Superior temporal gyrus (tissue), 1 donor: ENCODE measurements around the gene APOE.
A peak's percentile ranks its signal among the peaks of the same experiment; 100 is the strongest.
"Not testable (repeated sequence)": the region's sequence is repeated elsewhere in the genome, so short reads cannot be mapped to it uniquely, and the experiment has no call there.

ENCODE experiments used
- DNase-seq: peaks from one replicate; pipeline ENCODE4 v3.0.0-alpha.2; 2016; ENCODE audit errors: extremely low spot score

APOE gene

DNA sequence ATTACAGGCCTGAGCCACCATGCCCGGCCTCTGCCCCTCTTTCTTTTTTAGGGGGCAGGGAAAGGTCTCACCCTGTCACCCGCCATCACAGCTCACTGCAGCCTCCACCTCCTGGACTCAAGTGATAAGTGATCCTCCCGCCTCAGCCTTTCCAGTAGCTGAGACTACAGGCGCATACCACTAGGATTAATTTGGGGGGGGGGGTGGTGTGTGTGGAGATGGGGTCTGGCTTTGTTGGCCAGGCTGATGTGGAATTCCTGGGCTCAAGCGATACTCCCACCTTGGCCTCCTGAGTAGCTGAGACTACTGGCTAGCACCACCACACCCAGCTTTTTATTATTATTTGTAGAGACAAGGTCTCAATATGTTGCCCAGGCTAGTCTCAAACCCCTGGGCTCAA lies 4.2 kb downstream of the APOE start:
- DNase-seq: no peak

DNA sequence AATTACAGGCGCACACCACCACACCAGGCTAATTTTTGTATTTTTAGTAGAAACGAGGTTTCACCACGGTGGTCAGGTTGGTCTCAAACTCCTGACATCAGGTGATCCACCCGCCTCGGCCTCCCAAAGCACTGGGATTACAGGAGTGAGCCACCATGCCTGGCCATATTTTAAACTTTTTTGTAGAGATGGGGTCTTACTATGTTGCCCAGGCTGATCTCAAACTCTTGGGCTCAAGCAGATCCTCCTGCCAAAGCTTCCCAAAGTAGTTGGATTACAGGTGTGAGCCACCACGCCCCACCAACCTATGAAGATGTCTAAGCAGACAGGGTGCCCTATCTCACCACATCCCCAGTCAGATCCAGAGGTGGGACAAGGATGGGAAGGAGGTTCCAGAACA lies 6.3 kb downstream of the APOE start:
- not testable (repeated sequence) for DNase-seq

DNA sequence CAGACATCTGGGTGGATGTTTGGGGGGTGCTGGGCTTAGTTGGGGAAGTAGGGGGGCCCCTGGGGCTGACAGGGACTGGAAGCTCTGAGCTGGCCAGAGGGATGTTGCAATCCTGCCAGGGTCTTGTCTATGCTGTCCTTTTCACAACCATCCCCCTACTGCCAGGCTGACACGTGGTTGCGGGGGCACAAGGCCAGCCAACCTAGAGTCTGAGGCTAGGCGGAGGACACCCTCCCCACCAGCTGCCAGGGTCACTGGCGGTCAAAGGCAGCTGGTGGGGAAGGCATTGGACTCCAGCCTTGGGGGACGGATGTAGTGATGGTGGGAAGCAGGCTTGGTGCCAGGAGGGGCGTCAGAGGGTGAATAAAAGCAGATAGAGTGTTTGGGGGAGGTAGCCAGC lies 7.3 kb downstream of the APOE start:
- peak; percentile 75 for DNase-seq

DNA sequence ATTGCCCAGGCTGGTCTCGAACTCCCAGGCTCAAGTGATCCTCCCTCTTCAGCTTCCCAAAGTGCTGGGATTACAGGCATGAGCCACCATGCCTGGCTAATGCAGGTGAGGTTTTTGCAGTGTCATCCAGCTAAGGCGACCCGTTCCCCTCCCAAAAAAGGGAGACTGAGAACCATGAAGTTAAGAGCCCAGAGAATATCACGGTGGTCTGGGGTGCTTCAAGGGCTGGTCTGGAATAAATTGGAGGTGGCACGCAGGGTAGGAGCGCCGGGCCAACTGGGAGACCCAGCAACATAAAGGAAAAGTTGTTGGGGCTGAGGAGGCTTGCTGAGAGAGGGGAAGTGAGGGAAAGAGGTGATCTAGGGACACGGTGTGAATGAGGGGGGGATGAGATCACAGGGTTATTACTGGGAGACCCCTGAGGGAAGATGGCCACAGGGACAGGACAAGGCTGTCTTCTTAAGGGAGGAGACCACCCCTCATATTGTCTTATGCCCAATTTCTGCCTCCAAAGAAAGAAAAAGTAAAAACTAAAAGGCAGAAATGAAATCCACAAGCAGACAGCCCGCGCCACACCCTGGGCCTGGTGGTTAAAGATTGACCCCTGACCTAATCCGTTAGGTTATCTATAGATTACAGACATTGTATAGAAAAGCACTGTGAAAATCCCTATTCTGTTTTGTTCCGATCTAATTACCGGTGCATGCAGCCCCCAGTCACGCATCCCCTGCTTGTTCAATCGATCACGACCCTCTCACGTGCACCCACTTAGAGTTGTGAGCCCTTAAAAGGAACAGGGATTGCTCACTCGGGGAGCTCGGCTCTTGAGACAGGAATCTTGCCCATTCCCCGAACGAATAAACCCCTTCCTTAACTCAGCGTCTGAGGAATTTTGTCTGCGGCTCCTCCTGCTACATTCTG lies 8.2 kb downstream of the APOE start:
- not testable (repeated sequence) for DNase-seq

DNA sequence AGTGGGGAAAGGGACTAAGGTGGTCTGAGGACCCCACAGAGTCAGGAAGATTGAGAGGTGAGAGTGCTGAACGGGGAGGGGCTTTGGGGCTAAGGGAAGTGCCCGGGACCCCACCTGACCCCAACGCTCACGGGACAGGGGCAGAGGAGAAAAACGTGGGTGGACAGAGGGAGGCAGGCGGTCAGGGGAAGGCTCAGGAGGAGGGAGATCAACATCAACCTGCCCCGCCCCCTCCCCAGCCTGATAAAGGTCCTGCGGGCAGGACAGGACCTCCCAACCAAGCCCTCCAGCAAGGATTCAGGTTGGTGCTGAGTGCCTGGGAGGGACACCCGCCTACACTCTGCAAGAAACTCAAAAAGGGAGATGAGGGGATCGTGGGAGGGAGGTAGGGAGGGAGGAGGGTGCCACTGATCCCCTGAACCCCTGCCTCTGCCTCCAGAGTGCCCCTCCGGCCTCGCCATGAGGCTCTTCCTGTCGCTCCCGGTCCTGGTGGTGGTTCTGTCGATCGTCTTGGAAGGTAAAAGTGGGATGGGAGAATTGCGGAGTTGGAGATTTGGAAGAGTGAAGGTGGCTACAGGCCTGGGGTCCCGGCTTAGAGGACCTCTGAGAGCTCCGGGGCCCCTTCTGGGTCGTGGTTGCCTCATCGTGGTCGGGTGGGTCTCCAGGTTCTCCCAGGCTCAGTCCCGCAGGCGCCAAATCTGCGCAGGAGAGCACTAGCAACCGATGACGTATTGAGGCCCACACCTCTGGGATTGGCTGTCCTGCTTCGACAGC lies 9.0 kb downstream of the APOE start, which contains the start of gene APOC1:
APOC1 (plus strand) TSS at position 176 of the 774 bp plus-strand sequence; CDS start at position 460, 284 bp downstream.
- peak; percentile 90 for DNase-seq

DNA sequence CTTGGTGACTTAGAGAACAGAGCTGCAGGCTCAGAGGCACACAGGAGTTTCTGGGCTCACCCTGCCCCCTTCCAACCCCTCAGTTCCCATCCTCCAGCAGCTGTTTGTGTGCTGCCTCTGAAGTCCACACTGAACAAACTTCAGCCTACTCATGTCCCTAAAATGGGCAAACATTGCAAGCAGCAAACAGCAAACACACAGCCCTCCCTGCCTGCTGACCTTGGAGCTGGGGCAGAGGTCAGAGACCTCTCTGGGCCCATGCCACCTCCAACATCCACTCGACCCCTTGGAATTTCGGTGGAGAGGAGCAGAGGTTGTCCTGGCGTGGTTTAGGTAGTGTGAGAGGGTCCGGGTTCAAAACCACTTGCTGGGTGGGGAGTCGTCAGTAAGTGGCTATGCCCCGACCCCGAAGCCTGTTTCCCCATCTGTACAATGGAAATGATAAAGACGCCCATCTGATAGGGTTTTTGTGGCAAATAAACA lies 18.7 kb downstream of the APOE start:
- no peak for DNase-seq

DNA sequence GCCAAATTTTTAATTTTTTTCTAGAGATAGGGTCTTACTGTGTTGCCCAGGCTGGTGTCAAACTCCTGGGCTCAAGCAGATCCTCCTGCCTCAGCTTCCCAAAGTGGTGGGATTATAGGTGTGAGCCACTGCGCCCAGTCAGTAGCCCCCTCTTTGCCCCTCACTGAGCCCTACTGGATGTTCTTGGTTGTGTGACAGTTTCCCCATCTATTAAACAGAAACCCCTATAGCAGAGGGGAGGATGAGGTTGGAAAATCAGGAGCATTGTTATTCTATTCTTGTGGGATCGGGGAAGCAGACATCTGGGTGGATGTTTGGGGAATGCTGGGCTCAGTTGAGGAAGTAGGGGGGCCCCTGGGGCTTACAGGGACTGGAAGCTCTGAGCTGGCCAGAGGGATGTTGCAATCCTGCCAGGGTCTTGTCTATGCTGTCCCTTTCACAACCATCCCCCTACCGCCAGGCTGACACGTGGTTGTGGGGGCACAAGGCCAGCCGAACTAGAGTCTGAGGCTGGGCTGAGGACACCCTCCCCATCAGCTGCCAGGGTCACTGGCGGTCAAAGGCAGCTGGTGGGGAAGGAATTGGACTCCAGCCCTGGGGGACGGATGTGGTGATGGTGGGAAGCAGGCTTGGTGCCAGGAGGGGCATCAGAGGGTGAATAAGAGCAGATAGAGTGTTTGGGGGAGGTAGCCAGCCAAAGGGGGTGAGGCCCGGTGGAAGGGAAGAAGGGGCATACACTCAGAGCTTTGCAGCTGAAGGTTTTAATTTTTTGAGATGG lies 19.7 kb downstream of the APOE start:
- DNase-seq: peak; percentile 73

DNA sequence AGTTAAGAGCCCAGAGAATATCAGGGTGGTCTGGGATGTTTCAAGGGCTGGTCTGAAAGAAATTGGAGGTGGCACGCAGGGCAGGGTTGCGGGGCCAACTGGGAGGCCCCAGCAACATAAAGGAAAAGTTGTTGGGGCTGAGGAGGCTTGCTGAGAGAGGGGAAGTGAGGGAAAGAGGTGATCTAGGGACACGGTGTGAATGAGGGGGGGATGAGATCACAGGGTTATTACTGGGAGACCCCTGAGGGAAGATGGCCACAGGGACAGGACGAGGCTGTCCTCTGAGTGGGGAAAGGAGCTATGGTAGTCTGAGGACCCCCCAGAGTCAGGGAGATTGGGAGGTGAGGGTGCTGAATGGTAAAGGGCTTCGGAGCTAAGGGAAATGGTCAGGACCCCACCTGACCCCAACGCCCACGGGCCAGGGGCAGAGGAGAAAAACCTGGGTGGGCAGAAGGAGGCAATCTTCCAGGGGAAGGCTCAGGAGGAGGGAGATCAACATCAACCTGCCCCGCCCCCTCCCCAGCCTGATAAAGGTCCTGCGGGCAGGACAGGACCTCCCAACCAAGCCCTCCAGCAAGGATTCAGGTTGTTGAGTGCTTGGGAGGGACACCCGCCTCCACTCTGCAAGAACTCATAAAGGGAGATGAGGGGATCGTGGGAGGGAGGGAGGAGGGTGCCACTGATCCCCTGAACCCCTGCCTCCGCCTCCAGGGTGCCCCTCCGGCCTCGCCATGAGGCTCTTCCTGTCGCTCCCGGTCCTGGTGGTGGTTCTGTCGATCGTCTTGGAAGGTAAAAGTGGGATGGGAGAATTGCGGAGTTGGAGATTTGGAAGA lies 20.9 kb downstream of the APOE start:
- DNase-seq: not testable (repeated sequence)

DNA sequence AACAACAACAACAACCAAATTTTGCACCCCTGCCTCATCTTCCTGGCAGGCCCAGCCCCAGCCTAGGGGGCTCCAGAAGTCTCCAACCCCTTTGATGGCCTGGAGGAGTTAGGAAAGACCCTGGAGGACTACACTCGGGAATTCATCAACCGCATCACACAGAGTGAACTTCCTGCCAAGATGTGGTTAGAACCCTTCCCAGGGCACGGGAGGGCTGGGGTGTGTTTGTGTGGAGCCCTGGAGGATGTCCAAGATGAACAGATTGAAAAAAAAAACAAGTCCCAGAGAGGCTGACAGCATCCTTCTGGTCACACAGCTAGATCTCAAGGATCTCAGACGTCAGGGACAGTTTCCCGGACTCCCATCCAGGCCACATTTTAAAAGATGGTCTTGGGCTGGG lies 22.1 kb downstream of the APOE start:
- DNase-seq: no peak

DNA sequence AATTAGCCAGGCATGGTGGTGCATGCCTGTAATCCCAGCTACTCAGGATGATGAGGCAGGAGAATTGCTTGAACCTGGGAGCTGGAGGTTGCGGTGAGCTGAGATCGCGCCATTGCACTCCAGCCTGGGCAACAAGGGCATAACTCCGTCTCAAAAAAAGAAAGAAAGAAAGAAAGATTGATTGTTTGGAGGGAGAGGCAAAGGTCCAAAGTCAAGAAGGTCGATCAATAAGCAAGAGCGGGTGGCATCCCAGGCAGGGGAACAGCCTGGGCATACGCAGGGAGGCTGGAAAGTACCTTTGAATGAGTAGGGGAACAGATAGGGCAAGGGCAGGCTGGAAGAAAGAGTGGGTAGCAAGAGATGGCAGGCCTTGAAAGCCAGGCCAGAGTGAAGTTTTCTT lies 24.5 kb downstream of the APOE start:
- no peak for DNase-seq

DNA sequence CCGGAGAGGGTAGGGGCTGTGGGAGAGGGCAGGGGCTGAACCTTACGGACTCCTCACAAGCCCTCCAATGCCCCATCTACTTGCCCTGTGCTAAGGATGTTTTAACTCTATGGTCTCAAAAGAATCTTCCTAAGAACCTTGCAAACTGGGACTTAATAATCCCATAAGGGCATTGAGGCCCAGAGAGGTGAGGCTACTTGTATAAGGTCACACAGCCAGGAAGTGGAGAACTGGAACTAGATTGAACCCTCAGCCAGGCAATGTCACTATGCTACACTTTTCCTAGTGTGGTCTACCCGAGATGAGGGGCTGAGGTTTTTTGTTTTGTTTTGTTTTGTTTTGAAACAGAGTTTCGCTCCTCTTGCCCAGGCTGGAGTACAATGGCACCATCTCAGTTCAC lies 25.9 kb downstream of the APOE start:
- DNase-seq: no peak

DNA sequence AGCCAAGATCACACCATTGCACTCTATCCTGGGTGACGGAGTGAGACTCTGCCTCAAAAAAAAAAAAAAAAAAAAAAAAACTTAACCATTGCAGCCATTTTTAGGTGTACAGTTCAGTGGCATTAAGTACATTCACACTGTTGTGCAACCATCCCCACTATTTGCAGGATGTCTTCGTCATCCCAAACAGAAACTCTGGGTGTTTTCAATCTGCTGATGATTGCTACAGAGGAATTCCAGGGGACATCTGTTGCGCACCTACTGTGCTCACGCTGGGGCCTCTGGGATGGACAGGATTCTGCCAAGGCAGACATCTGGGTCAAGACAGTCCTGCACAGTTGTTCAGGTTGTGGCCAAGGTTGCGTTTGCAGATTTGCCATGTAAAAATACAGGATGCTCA lies 34.1 kb downstream of the APOE start:
- no peak for DNase-seq

DNA sequence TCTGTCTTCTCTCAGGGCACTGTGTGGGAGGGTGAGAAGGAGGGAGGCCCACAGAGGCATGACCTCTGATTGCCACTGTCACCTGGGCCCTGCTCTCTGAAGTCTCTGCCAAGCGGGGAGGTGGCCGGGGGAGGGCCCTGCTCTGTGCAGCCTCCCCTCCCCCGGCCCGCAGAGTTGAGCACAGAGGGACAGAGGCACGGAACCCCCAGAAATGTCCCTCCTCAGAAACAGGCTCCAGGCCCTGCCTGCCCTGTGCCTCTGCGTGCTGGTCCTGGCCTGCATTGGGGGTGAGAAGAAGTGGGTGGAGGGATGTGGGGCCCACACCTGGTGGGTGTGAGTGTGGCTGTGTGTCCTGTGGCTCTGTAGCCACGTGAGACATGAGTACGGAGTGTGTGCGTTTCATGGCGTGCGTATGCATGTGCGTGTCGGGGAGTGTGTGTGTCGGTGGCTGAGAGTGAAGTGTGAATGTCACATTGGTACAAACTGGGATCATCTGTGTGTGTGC lies 36.5 kb downstream of the APOE start, which contains the start of gene APOC4:
APOC4 (plus strand) TSS at position 171 of the 505 bp plus-strand sequence; CDS start at position 212, 41 bp downstream.
- no peak for DNase-seq

DNA sequence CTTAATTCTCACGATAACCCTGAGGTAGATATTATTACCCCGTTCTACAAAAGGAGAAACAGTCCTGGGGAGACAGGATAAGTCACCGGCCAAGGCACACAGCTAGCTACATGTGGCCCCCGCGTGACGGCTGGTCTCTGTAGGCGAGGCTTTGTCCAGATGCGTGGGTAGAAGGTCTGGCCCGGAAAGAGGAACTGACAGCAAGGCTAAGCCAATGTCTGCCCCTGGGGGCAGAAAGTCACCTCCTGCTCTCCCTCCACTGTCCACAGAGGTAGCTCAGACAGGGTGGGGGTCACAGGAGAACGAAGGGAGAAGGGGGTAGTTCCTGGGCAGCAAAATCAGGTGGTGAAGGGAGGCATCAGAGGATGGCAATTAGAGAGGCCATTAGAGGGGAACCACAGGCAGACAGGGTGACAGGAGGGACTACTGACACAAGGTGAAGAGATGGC lies 38.2 kb downstream of the APOE start:
- DNase-seq: no peak

DNA sequence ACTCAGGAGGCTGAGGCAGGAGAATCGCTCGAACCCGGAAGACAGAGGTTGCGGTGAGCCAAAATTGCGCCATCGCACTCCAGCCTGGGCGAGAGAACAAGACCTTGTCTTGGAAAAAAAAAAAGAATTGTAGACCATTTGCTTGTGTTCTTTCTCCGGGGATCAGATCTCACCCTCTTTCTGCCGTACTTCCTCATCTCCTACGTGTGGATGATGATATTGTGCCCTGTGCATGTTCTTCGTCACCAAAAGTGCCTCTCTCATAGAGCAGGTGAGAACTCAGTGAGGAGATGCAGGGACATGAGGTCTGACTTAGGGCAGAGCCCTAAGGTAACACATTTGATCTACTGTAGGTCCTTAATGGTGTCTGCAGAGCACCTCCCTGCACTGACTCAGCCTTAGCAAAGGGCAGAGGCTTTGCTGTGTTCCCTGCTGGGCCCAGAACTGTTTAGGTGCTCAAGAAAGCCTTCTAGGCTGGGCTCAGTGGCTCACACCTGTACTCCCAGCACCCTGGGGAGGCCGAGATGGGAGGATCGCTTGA lies 41.5 kb downstream of the APOE start:
- DNase-seq: no peak

DNA sequence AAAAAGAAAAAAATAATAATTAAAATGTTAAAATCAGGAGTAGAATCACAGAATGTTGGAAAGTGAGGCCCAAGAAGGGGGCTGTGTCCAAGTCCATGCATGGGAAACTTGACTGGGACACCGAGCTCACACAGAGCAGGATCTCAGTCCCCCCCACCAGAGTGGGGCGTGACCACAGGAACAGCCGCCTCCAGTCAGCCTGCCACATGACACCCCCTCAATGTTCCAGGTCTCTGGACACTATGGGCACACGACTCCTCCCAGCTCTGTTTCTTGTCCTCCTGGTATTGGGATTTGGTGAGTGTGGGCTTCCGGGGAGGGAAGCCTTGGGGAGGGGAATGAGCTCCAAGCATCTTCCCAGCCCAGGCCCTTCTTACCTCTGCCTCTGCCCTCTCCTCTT lies 42.6 kb downstream of the APOE start:
- DNase-seq: no peak

DNA sequence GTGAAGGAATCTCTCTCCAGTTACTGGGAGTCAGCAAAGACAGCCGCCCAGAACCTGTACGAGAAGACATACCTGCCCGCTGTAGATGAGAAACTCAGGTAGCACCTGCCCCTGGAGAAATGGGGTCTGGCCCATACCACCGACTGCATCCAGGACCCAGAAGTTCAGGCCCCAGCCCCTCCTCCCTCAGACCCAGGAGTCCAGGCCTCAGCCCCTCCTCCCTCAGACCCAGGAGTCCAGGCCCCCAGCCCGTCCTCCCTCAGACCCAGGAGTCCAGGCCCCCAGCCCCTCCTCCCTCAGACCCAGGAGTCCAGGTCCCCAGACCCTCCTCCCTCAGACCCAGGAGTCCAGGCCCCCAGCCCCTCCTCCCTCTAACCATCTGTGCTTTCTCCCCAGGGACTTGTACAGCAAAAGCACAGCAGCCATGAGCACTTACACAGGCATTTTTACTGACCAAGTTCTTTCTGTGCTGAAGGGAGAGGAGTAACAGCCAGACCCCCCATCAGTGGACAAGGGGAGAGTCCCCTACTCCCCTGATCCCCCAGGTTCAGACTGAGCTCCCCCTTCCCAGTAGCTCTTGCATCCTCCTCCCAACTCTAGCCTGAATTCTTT lies 43.3 kb downstream of the APOE start:
- no peak for DNase-seq

DNA sequence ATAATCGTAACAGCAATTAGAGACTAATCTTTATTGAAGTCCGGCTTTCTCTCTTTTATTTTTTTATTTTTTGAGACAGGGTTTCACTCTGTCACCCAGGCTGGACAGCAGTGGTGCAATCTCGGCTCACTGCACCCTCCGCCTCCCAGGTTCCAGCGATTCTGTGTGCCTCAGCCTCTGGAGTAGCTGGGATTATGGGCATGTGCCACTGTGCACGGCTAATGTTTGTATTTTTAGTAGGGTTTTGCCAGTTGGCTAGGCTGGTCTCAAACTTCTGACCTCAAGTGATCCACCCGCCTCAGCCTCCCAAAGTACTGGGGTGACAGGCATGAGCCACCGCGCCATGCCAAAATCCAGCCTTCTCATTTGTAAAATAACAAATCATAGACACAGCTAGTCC lies 44.0 kb downstream of the APOE start:
- no peak for DNase-seq
